ENCODE results near the gene N4BP3.

Gene N4BP3

DNA sequence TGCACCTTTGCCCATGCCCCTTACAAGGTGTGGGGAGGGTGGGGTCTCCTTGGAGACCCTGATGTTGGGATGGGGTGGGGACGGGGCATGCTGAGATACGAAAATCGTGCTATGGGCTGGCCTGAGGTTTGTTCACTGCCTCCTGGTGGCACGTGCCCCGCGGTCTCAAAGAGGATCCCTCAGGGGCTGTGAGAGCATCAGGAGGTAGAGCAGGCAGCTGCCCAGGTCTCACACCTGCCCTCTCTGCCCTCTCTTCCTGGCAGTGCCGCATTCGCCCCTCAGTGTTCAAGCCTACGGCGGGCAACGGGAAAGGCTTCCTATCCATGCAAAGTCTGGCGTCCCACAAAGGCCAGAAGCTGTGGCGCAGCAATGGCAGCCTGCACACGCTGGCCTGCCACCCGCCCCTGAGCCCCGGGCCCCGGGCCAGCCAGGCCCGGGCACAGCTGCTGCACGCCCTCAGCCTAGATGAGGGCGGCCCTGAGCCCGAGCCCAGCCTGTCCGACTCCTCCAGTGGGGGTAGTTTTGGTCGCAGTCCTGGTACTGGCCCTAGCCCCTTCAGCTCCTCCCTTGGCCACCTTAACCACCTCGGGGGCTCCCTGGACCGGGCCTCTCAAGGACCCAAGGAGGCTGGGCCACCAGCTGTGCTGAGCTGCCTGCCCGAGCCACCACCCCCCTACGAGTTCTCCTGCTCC lies 6.7 kb downstream of the N4BP3 start:
- H3K27me3 ChIP-seq (ENCODE audit: insufficient read depth, poor library complexity, severe bottlenecking): peaks cover 33% of the 10 kb centered on the region
- no peak overlapping the region for H3K4me3 ChIP-seq (replicated peaks; ENCODE audit: insufficient read depth, low read length)
- DNase-seq (ENCODE audit: low read depth in 1 of 2, low spot score in 1 of 2): no peak
- no peak for TF ChIP-seq SPI1 (IDR thresholded peaks at IDR 0.05; ENCODE audit: borderline replicate concordance, low read depth)
- TF ChIP-seq, protein P1, sequence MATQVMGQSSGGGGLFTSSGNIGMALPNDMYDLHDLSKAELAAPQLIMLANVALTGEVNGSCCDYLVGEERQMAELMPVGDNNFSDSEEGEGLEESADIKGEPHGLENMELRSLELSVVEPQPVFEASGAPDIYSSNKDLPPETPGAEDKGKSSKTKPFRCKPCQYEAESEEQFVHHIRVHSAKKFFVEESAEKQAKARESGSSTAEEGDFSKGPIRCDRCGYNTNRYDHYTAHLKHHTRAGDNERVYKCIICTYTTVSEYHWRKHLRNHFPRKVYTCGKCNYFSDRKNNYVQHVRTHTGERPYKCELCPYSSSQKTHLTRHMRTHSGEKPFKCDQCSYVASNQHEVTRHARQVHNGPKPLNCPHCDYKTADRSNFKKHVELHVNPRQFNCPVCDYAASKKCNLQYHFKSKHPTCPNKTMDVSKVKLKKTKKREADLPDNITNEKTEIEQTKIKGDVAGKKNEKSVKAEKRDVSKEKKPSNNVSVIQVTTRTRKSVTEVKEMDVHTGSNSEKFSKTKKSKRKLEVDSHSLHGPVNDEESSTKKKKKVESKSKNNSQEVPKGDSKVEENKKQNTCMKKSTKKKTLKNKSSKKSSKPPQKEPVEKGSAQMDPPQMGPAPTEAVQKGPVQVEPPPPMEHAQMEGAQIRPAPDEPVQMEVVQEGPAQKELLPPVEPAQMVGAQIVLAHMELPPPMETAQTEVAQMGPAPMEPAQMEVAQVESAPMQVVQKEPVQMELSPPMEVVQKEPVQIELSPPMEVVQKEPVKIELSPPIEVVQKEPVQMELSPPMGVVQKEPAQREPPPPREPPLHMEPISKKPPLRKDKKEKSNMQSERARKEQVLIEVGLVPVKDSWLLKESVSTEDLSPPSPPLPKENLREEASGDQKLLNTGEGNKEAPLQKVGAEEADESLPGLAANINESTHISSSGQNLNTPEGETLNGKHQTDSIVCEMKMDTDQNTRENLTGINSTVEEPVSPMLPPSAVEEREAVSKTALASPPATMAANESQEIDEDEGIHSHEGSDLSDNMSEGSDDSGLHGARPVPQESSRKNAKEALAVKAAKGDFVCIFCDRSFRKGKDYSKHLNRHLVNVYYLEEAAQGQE (IDR thresholded peaks at IDR 0.05; ENCODE audit: insufficient replicate concordance, low read depth): no peak
- no peak for TF ChIP-seq POLR2AphosphoS5 (IDR thresholded peaks at IDR 0.05; ENCODE audit: low read depth)
- TF ChIP-seq, protein P2, sequence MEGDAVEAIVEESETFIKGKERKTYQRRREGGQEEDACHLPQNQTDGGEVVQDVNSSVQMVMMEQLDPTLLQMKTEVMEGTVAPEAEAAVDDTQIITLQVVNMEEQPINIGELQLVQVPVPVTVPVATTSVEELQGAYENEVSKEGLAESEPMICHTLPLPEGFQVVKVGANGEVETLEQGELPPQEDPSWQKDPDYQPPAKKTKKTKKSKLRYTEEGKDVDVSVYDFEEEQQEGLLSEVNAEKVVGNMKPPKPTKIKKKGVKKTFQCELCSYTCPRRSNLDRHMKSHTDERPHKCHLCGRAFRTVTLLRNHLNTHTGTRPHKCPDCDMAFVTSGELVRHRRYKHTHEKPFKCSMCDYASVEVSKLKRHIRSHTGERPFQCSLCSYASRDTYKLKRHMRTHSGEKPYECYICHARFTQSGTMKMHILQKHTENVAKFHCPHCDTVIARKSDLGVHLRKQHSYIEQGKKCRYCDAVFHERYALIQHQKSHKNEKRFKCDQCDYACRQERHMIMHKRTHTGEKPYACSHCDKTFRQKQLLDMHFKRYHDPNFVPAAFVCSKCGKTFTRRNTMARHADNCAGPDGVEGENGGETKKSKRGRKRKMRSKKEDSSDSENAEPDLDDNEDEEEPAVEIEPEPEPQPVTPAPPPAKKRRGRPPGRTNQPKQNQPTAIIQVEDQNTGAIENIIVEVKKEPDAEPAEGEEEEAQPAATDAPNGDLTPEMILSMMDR (IDR thresholded peaks at IDR 0.05; ENCODE audit: insufficient read depth, low read length): no peak
- no peak for TF ChIP-seq GABPA (IDR thresholded peaks at IDR 0.05; ENCODE audit: low read depth)
- no peak overlapping the region for H3K27ac ChIP-seq (replicated peaks)

DNA sequence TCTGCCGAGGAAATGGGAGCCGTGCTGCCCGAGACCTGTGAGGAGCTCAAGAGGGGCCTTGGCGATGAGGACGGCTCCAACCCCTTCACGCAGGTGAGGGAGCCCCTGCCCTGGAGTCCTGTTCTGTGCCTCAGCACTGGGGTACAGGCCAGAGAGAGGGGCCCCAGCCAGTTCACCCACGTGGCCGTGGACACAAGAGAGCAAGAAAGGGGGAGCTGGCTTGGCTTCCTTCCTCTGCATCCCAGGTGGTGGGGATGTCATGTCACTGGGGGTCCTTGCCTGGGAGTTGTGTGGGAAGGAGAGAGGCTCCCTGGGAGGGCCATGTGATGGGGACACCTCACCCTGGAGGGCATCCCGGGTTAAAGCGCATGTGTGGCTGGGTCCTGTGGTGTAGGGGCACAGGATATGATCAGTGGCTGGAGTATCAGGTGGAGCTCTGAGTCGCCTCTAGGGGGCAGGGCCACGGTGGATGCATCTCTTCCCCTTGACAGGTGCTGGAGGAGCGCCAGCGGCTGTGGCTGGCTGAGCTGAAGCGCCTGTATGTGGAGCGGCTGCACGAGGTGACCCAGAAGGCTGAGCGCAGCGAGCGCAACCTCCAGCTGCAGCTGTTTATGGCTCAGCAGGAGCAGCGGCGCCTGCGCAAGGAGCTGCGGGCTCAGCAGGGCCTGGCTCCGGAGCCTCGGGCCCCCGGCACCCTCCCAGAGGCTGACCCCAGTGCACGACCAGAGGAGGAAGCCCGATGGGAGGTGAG lies 7.5 kb downstream of the N4BP3 start:
- Histone ChIP-seq H3K27ac (replicated peaks) (no peak overlapping the region), H3K27me3 (ENCODE audit: insufficient read depth, poor library complexity, severe bottlenecking) (peaks cover 27% of the 10 kb centered on the region), H3K4me3 (replicated peaks; ENCODE audit: insufficient read depth, low read length) (peak overlapping the region; percentile 29)
- DNase-seq (ENCODE audit: low read depth in 1 of 2, low spot score in 1 of 2): peak; percentile 87 to 95
- TF ChIP-seq, protein P2 (IDR thresholded peaks at IDR 0.05; ENCODE audit: insufficient read depth, low read length): peak; percentile 76
- no peak for TF ChIP-seq SPI1 (IDR thresholded peaks at IDR 0.05; ENCODE audit: borderline replicate concordance, low read depth)
- TF ChIP-seq POLR2AphosphoS5 (IDR thresholded peaks at IDR 0.05; ENCODE audit: low read depth): peak; percentile 74

DNA sequence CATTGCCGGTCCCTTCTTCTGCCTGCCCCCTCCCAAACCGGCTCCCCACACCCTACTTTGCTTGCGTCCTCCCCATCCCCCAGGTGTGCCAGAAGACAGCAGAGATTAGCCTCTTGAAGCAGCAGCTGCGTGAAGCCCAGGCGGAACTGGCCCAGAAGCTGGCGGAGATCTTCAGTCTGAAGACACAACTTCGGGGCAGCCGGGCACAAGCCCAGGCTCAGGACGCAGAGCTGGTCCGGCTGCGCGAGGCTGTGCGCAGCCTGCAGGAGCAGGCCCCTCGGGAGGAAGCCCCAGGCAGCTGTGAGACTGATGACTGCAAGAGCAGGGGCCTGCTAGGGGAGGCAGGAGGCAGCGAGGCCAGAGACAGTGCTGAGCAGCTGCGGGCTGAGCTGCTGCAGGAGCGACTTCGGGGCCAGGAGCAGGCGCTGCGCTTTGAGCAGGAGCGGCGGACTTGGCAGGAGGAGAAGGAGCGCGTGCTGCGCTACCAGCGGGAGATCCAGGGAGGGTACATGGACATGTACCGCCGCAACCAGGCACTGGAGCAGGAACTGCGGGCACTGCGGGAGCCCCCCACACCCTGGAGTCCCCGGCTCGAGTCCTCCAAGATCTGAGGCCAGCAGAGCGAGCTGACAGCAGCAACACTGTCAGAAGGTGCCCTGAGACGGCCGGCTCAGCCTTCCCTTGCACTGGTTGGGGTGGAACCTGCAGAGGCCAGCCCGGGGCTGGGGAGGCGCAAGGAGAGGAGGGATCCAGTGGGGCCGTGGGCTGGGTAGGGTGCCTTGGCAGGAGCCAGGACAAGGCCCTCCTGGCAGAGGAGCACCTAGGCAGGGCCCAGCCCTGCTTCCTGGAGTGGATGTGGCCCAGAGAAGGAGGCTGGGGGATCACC lies 8.3 kb downstream of the N4BP3 start:
- TF ChIP-seq SPI1 (IDR thresholded peaks at IDR 0.05; ENCODE audit: borderline replicate concordance, low read depth): no peak
- TF ChIP-seq, protein P1 (IDR thresholded peaks at IDR 0.05; ENCODE audit: insufficient replicate concordance, low read depth): no peak
- no peak for TF ChIP-seq POLR2AphosphoS5 (IDR thresholded peaks at IDR 0.05; ENCODE audit: low read depth)
- TF ChIP-seq, protein P2 (IDR thresholded peaks at IDR 0.05; ENCODE audit: insufficient read depth, low read length): no peak
- TF ChIP-seq GABPA (IDR thresholded peaks at IDR 0.05; ENCODE audit: low read depth): no peak
- Histone ChIP-seq H3K27ac (replicated peaks) (no peak overlapping the region), H3K4me3 (replicated peaks; ENCODE audit: insufficient read depth, low read length) (peak overlapping the region; percentile 29), H3K27me3 (ENCODE audit: insufficient read depth, poor library complexity, severe bottlenecking) (peaks cover 18% of the 10 kb centered on the region)
- peak in 1 of 2 experiments; percentile 26 for DNase-seq (ENCODE audit: low read depth in 1 of 2, low spot score in 1 of 2)

Data from HL-60 (cell line).